Measurements from ENCODE around the gene GPR3. TPM values are rescaled to one million over a fixed set of nuclear protein-coding genes. Genes with fewer than 3 reads are reported as not detected.
A peak's percentile ranks its signal among the peaks of the same experiment; 100 is the strongest.

Gene GPR3
- polyA plus RNA-seq, 1 experiment = 1.3 TPM

GRCh38 chr1:27346357-27346756 is 46.1 kb upstream of the GPR3 start:
- CTCF ChIA-PET = interaction anchor here (0.7 to 1.0 kb wide), 2 partner anchors 10 to 14 kb away, joined by 3 read pairs; no protein-coding TSS in a partner anchor
- TF ChIP-seq CTCF (IDR thresholded peaks at IDR 0.05; ENCODE audit: low read depth, low read length) = no peak
- H3K9me3 ChIP-seq (ENCODE audit: control insufficient read depth, insufficient read depth, low read length) = no peaks in the 10 kb centered on the region; the same call in 1 of the 2 replicates
- H3K27ac ChIP-seq (ENCODE audit: low read depth, low read length) = no peak overlapping the region
- POLR2A ChIA-PET = no interaction called here
- no peak for DNase-seq (ENCODE audit: low read depth, low spot score)
- H3K4me3 ChIP-seq (ENCODE audit: low read depth, low read length) = no peak overlapping the region
- H3K27me3 ChIP-seq (ENCODE audit: control insufficient read depth, insufficient read depth, low read length) = no peaks in the 10 kb centered on the region

GRCh38 chr1:27346991-27347624 is 45.3 kb upstream of the GPR3 start:
- no peak for DNase-seq (ENCODE audit: low read depth, low spot score)
- Histone ChIP-seq H3K27me3 (ENCODE audit: control insufficient read depth, insufficient read depth, low read length) (no peaks in the 10 kb centered on the region), H3K9me3 (ENCODE audit: control insufficient read depth, insufficient read depth, low read length) (no peaks in the 10 kb centered on the region; the same call in 1 of the 2 replicates), H3K27ac (ENCODE audit: low read depth, low read length) (no peak overlapping the region), H3K4me3 (ENCODE audit: low read depth, low read length) (no peak overlapping the region)
- no peak for TF ChIP-seq CTCF (IDR thresholded peaks at IDR 0.05; ENCODE audit: low read depth, low read length)
- ChIA-PET POLR2A (no interaction called here), CTCF (interaction anchor here (0.6 to 1.0 kb wide), 2 partner anchors 9 to 14 kb away, joined by 3 to 4 read pairs; no protein-coding TSS in a partner anchor)

GRCh38 chr1:27348861-27349783 is 43.3 kb upstream of the GPR3 start:
- no peak for TF ChIP-seq CTCF (IDR thresholded peaks at IDR 0.05; ENCODE audit: low read depth, low read length)
- ChIA-PET POLR2A (interaction anchor here (1.1 to 1.8 kb wide), 4 partner anchors 9 to 195 kb away, joined by 3 to 8 read pairs (median 4); partner anchors contain the start of gene SLC9A1), CTCF (interaction anchor here (0.5 to 1.4 kb wide), 3 partner anchors 16 to 258 kb away, joined by 3 to 6 read pairs (median 4); no protein-coding TSS in a partner anchor)
- DNase-seq (ENCODE audit: low read depth, low spot score) = no peak
- no peaks in the 10 kb centered on the region for H3K27me3 ChIP-seq (ENCODE audit: control insufficient read depth, insufficient read depth, low read length)
- H3K27ac ChIP-seq (ENCODE audit: low read depth, low read length) = no peak overlapping the region
- H3K9me3 ChIP-seq (ENCODE audit: control insufficient read depth, insufficient read depth, low read length) = no peaks in the 10 kb centered on the region; the same call in 1 of the 2 replicates
- peak overlapping the region; percentile 48 for H3K4me3 ChIP-seq (ENCODE audit: low read depth, low read length)

- Histone ChIP-seq H3K9me3 (ENCODE audit: control insufficient read depth, insufficient read depth, low read length) (no peaks in the 10 kb centered on the region; the same call in 1 of the 2 replicates), H3K4me3 (ENCODE audit: low read depth, low read length) (peak overlapping the region; percentile 48), H3K27ac (ENCODE audit: low read depth, low read length) (no peak overlapping the region), H3K27me3 (ENCODE audit: control insufficient read depth, insufficient read depth, low read length) (no peaks in the 10 kb centered on the region)
- no peak for TF ChIP-seq CTCF (IDR thresholded peaks at IDR 0.05; ENCODE audit: low read depth, low read length)
- peak; percentile 37 for DNase-seq (ENCODE audit: low read depth, low spot score)
- ChIA-PET CTCF (interaction anchor here (0.8 to 1.4 kb wide), 2 partner anchors 15 to 257 kb away, joined by 3 to 4 read pairs; no protein-coding TSS in a partner anchor), POLR2A (interaction anchor here (0.6 to 1.8 kb wide), 6 partner anchors 8 to 195 kb away, joined by 3 to 8 read pairs (median 4); partner anchors contain the start of gene SLC9A1)
These were observed 42.4 kb upstream of the GPR3 start for GRCh38 chr1:27349784-27350662.
